ENCODE data around the gene TMEM181. TPM values are rescaled to one million over a fixed set of nuclear protein-coding genes. Genes with fewer than 3 reads are reported as not detected.

Gene TMEM181
- total RNA-seq, 4 donors from 2014 or later, result 21.6 to 31.6 (median 26.0) TPM

DNA sequence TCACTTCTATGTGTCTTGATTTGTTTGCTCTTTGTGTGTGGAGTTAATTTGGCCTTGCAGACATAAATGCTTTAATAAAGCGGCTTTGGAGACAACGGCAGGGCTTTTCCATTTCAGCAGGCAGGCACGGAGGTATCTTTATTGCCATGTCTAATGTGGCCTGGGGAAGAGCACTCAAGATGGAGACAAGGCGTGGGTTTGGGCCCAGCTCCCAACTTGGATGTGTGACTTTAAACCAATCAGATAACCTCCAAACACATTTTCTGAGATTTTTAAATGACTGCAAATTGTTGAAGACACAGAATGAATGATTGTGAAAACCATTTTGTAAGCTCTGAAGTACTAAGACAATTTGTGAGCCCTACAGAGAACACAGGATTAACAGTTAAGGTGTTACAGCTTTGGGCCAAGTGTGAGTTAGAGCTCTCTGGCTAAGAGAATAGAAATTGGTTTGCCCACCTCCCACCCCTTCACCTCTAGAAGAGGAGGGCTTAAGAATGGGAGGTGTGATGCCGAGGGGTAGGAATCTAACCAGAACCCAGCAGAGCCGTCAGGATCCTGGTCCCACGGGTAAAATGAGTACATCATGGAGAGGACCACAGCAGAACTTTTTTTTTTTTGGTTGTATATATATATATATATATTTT lies 75.7 kb downstream of the TMEM181 start:
- H3K36me3 ChIP-seq, result peaks cover 4 to 58% (median 36%) of the 10 kb centered on the region in 4 donors
- WGBS, result 89% methylated on average over 7 of the region's 7 CpGs
- DNase-seq (ENCODE audit: extremely low spot score), result peak; percentile 68

DNA sequence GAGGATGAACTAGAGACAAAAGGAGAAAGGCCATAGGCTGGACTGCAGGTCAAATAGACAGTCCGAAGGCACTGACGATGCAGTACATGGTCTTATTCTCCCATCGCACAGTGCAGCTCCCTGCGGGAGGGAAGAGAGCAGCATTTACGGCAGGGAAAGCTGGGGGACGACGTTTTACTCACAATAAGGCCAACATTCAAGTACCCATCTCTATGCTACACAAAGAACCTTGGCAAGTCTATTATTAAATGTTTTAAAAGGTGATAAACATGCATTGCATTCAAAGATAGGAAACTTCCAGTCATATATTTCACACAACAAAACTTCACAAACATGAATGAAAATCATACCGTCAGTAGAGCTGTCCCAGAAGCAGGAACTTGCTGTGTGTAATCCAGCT lies 76.9 kb downstream of the TMEM181 start:
- Histone ChIP-seq H3K9me3 (no peaks in the 10 kb centered on the region), H3K36me3 (peaks cover 4 to 61% (median 33%) of the 10 kb centered on the region in 4 donors), H3K27me3 (no peaks in the 10 kb centered on the region), H3K4me3 (no peak overlapping the region), H3K4me1 (peaks cover 21 to 42% (median 35%) of the 10 kb centered on the region in 4 donors), H3K27ac (replicated peaks in 1 of 4) (no peak overlapping the region)
- peak; percentile 29 for DNase-seq (ENCODE audit: extremely low spot score)
- WGBS, result 90% methylated on average over 8 of the region's 8 CpGs
- TF ChIP-seq POLR2AphosphoS5 (IDR thresholded peaks at IDR 0.05), result no peak
- TF ChIP-seq, protein P1, sequence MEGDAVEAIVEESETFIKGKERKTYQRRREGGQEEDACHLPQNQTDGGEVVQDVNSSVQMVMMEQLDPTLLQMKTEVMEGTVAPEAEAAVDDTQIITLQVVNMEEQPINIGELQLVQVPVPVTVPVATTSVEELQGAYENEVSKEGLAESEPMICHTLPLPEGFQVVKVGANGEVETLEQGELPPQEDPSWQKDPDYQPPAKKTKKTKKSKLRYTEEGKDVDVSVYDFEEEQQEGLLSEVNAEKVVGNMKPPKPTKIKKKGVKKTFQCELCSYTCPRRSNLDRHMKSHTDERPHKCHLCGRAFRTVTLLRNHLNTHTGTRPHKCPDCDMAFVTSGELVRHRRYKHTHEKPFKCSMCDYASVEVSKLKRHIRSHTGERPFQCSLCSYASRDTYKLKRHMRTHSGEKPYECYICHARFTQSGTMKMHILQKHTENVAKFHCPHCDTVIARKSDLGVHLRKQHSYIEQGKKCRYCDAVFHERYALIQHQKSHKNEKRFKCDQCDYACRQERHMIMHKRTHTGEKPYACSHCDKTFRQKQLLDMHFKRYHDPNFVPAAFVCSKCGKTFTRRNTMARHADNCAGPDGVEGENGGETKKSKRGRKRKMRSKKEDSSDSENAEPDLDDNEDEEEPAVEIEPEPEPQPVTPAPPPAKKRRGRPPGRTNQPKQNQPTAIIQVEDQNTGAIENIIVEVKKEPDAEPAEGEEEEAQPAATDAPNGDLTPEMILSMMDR (IDR thresholded peaks at IDR 0.05), result no peak
- no peak for TF ChIP-seq POLR2A (IDR thresholded peaks at IDR 0.05; ENCODE audit: low read depth)
- no peak for TF ChIP-seq EP300 (IDR thresholded peaks at IDR 0.05)
- intact Hi-C loops (cut with DNase I), result loop anchor here (10.0 kb wide), 1 partner anchor 58 kb away; no protein-coding TSS in a partner anchor

More for the DNA sequence above, 75.7 kb downstream of the TMEM181 start:
- Histone ChIP-seq H3K4me1 (peaks cover 29 to 43% (median 35%) of the 10 kb centered on the region in 4 donors), H3K9me3 (no peaks in the 10 kb centered on the region), H3K4me3 (no peak overlapping the region), H3K27me3 (no peaks in the 10 kb centered on the region), H3K27ac (replicated peaks in 1 of 4) (peak overlapping the region in 3 of 4 donors; percentile 6 to 23 (median 11))
- TF ChIP-seq POLR2A (IDR thresholded peaks at IDR 0.05; ENCODE audit: low read depth) (no peak), EP300 (IDR thresholded peaks at IDR 0.05) (no peak), POLR2AphosphoS5 (IDR thresholded peaks at IDR 0.05) (no peak)
- TF ChIP-seq, protein P1 (IDR thresholded peaks at IDR 0.05), result no peak
- intact Hi-C loops (cut with DNase I), result loop anchor here (10.0 kb wide), 1 partner anchor 59 kb away; no protein-coding TSS in a partner anchor

DNA sequence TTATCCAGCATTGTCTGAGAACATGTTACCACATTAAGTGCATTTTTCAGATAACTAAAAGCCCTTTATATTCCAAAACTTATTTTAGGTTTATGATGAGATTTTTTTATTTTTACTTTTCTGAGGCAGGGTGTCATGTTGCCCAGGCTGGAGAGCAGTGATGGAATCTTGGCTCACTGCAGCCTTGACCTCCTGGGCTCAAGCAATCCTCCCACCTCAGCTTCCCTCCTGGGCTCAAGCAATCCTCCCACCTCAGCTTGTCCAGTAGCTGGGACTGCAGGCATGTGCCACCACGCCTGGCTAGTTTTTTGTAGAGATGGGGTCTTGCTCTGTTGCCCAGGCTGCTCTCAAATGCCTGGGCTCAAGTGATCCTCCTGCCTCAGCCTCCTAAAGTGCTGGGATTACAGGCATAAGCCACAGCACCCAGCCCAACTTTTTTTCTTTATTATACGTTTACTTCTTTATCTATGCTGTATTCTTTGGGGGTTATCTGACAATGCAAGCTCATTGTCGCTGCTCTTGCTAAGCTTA lies 78.5 kb downstream of the TMEM181 start:
- Histone ChIP-seq H3K27ac (replicated peaks in 1 of 4) (peak overlapping the region in 1 of 4 donors; percentile 39), H3K27me3 (no peaks in the 10 kb centered on the region), H3K4me3 (no peak overlapping the region), H3K9me3 (no peaks in the 10 kb centered on the region), H3K36me3 (peaks cover 4 to 50% (median 29%) of the 10 kb centered on the region in 4 donors), H3K4me1 (peaks cover 30 to 53% (median 45%) of the 10 kb centered on the region in 4 donors)
- intact Hi-C loops (cut with DNase I), result loop anchor here (10.0 kb wide), 1 partner anchor 56 kb away; no protein-coding TSS in a partner anchor
- WGBS, result 80% methylated on average over 3 of the region's 3 CpGs
- DNase-seq (ENCODE audit: extremely low spot score), result peak; percentile 17
- TF ChIP-seq POLR2A (IDR thresholded peaks at IDR 0.05; ENCODE audit: low read depth), result no peak
- TF ChIP-seq EP300 (IDR thresholded peaks at IDR 0.05), result no peak
- TF ChIP-seq, protein P1 (IDR thresholded peaks at IDR 0.05), result no peak
- no peak for TF ChIP-seq POLR2AphosphoS5 (IDR thresholded peaks at IDR 0.05)

DNA sequence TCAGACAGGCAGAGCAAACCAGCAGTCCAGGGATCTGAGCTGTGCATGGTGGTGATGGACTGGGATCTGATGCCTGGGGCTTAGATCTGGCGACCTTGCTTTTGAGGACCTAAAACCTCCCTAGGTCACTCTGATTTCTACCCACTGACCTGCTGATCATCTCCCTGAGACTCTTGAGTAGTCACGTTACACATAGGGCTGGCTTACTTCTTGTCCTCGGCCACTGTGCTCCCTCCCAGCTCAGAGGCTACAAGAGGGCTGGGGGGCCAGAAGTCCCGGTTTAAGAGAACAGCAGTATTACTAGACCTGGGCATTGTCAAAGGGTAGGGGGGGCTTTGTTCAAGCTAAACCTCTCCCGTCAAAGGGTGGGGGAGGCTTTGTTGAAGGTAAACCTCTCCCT lies 79.2 kb downstream of the TMEM181 start:
- no peaks in the 10 kb centered on the region for H3K9me3 ChIP-seq
- no peak overlapping the region for H3K4me3 ChIP-seq
- 90% methylated on average over 4 of the region's 5 CpGs for WGBS
- intact Hi-C loops (cut with DNase I), result loop anchor here (10.0 kb wide), 1 partner anchor 56 kb away; no protein-coding TSS in a partner anchor
- H3K36me3 ChIP-seq, result peaks cover 4 to 49% (median 29%) of the 10 kb centered on the region in 4 donors
- peak overlapping the region in 1 of 4 donors; percentile 39 for H3K27ac ChIP-seq (replicated peaks in 1 of 4)
- H3K4me1 ChIP-seq, result peaks cover 34 to 57% (median 49%) of the 10 kb centered on the region in 4 donors
- DNase-seq (ENCODE audit: extremely low spot score), result peak; percentile 64
- H3K27me3 ChIP-seq, result no peaks in the 10 kb centered on the region
- TF ChIP-seq EP300 (IDR thresholded peaks at IDR 0.05) (no peak), POLR2A (IDR thresholded peaks at IDR 0.05; ENCODE audit: low read depth) (no peak), POLR2AphosphoS5 (IDR thresholded peaks at IDR 0.05) (no peak)
- TF ChIP-seq, protein P1 (IDR thresholded peaks at IDR 0.05), result no peak

All from esophagus muscularis mucosa (tissue), 4 donors.